BJ (cell line): Measurements from ENCODE around the gene PRSS2. TPM values are rescaled to one million over a fixed set of nuclear protein-coding genes. Genes with fewer than 3 reads are reported as not detected.

Experiments used
- CTCF ChIA-PET: fragments of 350-600 bp; formaldehyde crosslinking; extraction: SDS; loops from one replicate; lab custom pipeline; 2021; ENCODE audit warnings: antibody characterized with exemption, inconsistent platforms; lab: Yijun Ruan, JAX
- POLR2A ChIA-PET: fragments of 300-600 bp; sonication (Branson Sonifier 250); formaldehyde crosslinking; extraction: SDS; loops from one replicate; lab custom pipeline; 2021; ENCODE audit warnings: antibody characterized with exemption; lab: Charles Lee
- DNase-seq: peaks from one replicate; pipeline ENCODE4 v3.0.0-alpha.2; 2011; ENCODE audit warnings: low read depth
- H3K27me3 ChIP-seq: 2 replicates; pipeline ENCODE4 v1.6.0; 2011; ENCODE audit warnings: low read length; ENCODE audit not compliant: control insufficient read depth, insufficient read depth
- H3K36me3 ChIP-seq: 2 replicates; pipeline ENCODE4 v1.5.1; 2011; ENCODE audit warnings: low read length; ENCODE audit not compliant: control insufficient read depth, insufficient read depth
- H3K4me3 ChIP-seq: 2 replicates; pipeline ENCODE4 v1.5.1; 2011; ENCODE audit warnings: low read depth, mild to moderate bottlenecking, control low read depth, low read length
- CTCF ChIP-seq: IDR thresholded peaks from 2 replicates; pipeline ENCODE4 v1.5.1; 2011; ENCODE audit warnings: low read depth, mild to moderate bottlenecking, control low read depth, inconsistent platforms, low read length, moderate library complexity; ENCODE audit not compliant: insufficient read depth
- polyA minus RNA-seq: library from RNA; depleted of rRNA, polyadenylated mRNA; stranded (reverse); fragments of >200 nt; gene quantifications from 2 replicates; pipeline ENCODE4 v1.2.3, GENCODE V29; 2011; rRNA and poly(A)+ RNA removed
- polyA plus RNA-seq: library from polyadenylated mRNA; depleted of rRNA; stranded (reverse); fragments of >200 nt; gene quantifications from 2 replicates; pipeline ENCODE4 v1.2.3, GENCODE V29; 2011; rRNA removed

PRSS2 gene
- not detected in 2 replicates for polyA plus RNA-seq
- not detected in 2 replicates for polyA minus RNA-seq

- ChIA-PET CTCF (interaction anchor here (3.1 kb wide), 1 partner anchor 12 kb away, joined by 27 read pairs; no protein-coding TSS in a partner anchor), POLR2A (no interaction called here)
- no peak within 1 kb of the TSS for H3K4me3 ChIP-seq
- no peak for DNase-seq
- H3K27me3 ChIP-seq: peaks cover 5% of the 10 kb centered on the region; the same call in 1 of the 2 replicates
- H3K36me3 ChIP-seq: no peaks in the 10 kb centered on the region
- TF ChIP-seq CTCF: no peak
Measured at GRCh38 chr7:142770661-142771352, at the start of gene PRSS2. TSS of gene PRSS2 (plus strand) at chr7:142770970. CDS start at chr7:142770983, 13 bp downstream.

DNA sequence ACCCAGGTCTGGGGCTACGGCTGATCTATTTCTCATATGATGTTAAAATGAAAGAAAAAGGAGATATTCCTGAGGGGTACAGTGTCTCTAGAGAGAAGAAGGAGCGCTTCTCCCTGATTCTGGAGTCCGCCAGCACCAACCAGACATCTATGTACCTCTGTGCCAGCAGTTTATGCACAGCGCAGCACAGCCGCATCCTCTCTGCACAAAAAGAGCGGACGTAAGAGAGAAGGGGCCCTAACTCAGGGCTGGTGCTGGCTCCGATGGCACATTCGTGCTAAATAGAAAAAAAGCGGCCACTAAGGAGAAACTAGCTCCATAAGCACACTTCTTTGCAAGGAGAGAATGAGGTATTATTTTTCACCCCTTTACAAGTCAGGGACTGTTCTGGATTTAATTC, 49.8 kb upstream of the PRSS2 start:
- H3K4me3 ChIP-seq: no peak overlapping the region
- no peak for TF ChIP-seq CTCF
- DNase-seq: no peak
- H3K27me3 ChIP-seq: peaks cover 6% of the 10 kb centered on the region
- CTCF ChIA-PET: no interaction called here
- H3K36me3 ChIP-seq: no peaks in the 10 kb centered on the region
- POLR2A ChIA-PET: no interaction called here

DNA sequence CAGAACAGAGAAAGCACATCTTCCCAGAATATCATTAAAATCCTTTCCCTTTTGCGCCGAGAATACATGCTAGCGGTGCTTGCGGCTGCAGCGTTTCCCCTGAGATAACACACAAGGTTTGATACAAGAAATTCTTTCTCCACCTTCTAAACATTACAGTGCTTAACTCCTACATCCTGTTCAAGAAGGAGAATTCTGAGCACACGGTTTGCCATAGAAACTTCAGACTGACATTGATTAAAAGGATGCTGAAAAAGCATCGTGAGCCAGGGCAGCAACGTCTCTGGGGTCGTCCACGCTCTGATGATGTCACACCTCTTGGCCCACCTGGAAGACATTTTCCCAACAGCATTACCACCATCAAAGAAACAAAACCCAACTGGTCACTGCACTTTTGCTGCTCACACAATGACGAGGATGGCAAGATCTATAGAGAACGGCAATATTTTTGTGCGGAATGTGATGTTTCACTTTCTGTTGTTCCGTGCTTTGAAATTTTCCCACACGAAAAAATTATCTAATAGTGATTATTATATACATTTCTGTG, 48.4 kb upstream of the PRSS2 start:
- peaks cover 6% of the 10 kb centered on the region for H3K27me3 ChIP-seq
- no peak for DNase-seq
- POLR2A ChIA-PET: no interaction called here
- CTCF ChIA-PET: no interaction called here
- H3K4me3 ChIP-seq: no peak overlapping the region
- TF ChIP-seq CTCF: no peak
- H3K36me3 ChIP-seq: no peaks in the 10 kb centered on the region

DNA sequence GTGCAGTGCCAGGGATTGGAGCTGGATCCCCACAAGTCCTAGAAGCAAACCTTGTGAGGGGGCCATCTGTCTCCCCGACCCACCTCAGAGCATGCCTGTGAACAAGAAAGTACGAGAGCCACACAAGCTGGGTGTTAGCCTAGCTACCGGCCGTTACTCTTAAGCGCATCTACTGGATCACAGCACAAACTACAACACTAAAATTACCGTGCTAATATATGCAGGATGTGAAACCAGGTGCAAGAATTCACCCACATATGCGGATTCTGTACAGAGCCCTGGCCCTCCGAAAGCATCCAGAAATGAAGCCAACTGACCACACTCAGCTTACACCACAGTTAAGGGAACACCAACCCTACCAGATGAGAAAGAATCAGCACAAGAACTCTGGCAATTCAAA, 37.5 kb upstream of the PRSS2 start:
- ChIA-PET CTCF (no interaction called here), POLR2A (no interaction called here)
- H3K27me3 ChIP-seq: no peaks in the 10 kb centered on the region
- no peak overlapping the region for H3K4me3 ChIP-seq
- H3K36me3 ChIP-seq: no peaks in the 10 kb centered on the region
- no peak for TF ChIP-seq CTCF
- DNase-seq: no peak

DNA sequence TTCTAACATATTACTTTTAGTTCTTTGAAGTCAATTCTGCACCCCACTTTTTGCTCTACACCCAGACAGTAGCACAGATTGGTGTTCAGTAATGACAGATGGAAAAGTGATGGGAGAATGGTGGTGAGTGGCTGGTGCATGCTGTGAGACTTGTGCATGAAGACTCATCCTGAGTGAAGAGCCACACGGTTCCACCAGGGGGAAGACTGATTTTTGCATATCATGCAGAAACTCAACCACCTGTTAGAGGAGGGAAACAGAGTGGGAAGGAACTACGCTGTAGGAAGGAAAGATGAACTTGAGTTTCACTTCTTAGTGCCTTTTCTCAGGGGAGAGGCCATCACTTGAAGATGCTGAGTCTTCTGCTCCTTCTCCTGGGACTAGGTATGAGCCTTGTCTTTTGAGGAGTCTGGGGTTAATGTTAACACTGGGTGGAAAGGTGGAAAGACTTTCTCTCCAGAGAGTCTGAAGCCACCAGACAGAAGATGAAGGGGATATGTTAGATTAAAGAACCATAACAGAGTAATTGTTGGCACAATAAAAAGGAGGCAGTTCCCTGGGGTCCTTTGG, 30.8 kb upstream of the PRSS2 start:
- no peaks in the 10 kb centered on the region for H3K36me3 ChIP-seq
- no peaks in the 10 kb centered on the region; the same call in 1 of the 2 replicates for H3K27me3 ChIP-seq
- no peak overlapping the region for H3K4me3 ChIP-seq
- ChIA-PET POLR2A (no interaction called here), CTCF (no interaction called here)
- TF ChIP-seq CTCF: no peak
- no peak for DNase-seq
